GM12891 (cell line): ENCODE results near the gene RASSF8. TPM values are rescaled to one million over a fixed set of nuclear protein-coding genes. Genes with fewer than 3 reads are reported as not detected.

Experiments used
- DNase-seq: peaks from one replicate; pipeline ENCODE4 v3.0.0; 2011; ENCODE audit warnings: low spot score; ENCODE audit not compliant: insufficient read length
- FAIRE-seq: peaks from 2 replicates; lab custom pipeline; 2011; peaks lifted over from hg19 to GRCh38; lab: Jason Lieb, UNC
- PAX5 ChIP-seq: IDR thresholded peaks from 2 replicates; pipeline ENCODE4 v1.6.1; 2011; ENCODE audit warnings: low read length, moderate library complexity, mild to moderate bottlenecking; ENCODE audit not compliant: insufficient read depth, severe bottlenecking
- POLR2A ChIP-seq: IDR thresholded peaks from 2 replicates; pipeline ENCODE4 v1.6.1; 2011; ENCODE audit warnings: low read depth, low read length, control low read depth
- POLR2AphosphoS5 ChIP-seq: IDR thresholded peaks from 2 replicates; pipeline ENCODE4 v1.6.1; 2011; ENCODE audit warnings: low read depth, low read length, control low read depth
- POU2F2 ChIP-seq: IDR thresholded peaks from 2 replicates; pipeline ENCODE4 v1.6.1; 2011; ENCODE audit warnings: low read depth, mild to moderate bottlenecking, control low read depth, low read length, moderate library complexity
- SPI1 ChIP-seq: IDR thresholded peaks from 2 replicates; pipeline ENCODE4 v1.6.1; 2011; ENCODE audit warnings: low read depth, low read length, control low read depth
- TAF1 ChIP-seq: IDR thresholded peaks from 2 replicates; pipeline ENCODE4 v1.6.1; 2011; ENCODE audit warnings: low read depth, low read length, control low read depth
- polyA plus RNA-seq: library from polyadenylated mRNA; unstranded; fragments of >200 nt; gene quantifications from one replicate; pipeline ENCODE4 v1.2.1, GENCODE V29; 2012; ENCODE audit warnings: low read depth, missing spikeins, inconsistent platforms; ENCODE audit not compliant: missing spikeins

Gene RASSF8
- polyA plus RNA-seq: 0.08 TPM

- peak; percentile 48 for DNase-seq
- TF ChIP-seq POU2F2: no peak
- no peak for TF ChIP-seq POLR2AphosphoS5
- no peak for TF ChIP-seq TAF1
- no peak for TF ChIP-seq POLR2A
- no peak for TF ChIP-seq PAX5
- no peak for TF ChIP-seq SPI1
- peak; percentile 33 for FAIRE-seq
These were observed at the start of gene RASSF8 for GRCh38 chr12:25958428-25959070. Gene RASSF8, plus strand, starts transcription at chr12:25958682. Its CDS starts 96,662 bp downstream, at chr12:26055344.

- FAIRE-seq: no peak
- TF ChIP-seq POLR2AphosphoS5 (no peak), POU2F2 (no peak), SPI1 (no peak), TAF1 (no peak), PAX5 (no peak), POLR2A (no peak)
- no peak for DNase-seq
These were observed 43.9 kb upstream of the RASSF8 start for GRCh38 chr12:25914551-25914950.

GRCh38 chr12:25924491-25925001 is 33.9 kb upstream of the RASSF8 start:
- DNase-seq: no peak
- FAIRE-seq: no peak
- TF ChIP-seq POLR2A (no peak), POU2F2 (no peak), POLR2AphosphoS5 (no peak), PAX5 (no peak), SPI1 (no peak), TAF1 (no peak)

GRCh38 chr12:25925064-25925463 is 33.4 kb upstream of the RASSF8 start:
- no peak for FAIRE-seq
- DNase-seq: no peak
- TF ChIP-seq SPI1: no peak
- TF ChIP-seq POU2F2: no peak
- TF ChIP-seq PAX5: no peak

GRCh38 chr12:25926536-25926935 is 31.9 kb upstream of the RASSF8 start:
- no peak for DNase-seq
- TF ChIP-seq TAF1 (no peak), PAX5 (no peak), POU2F2 (no peak), POLR2AphosphoS5 (no peak), POLR2A (no peak), SPI1 (no peak)
- FAIRE-seq: no peak

- DNase-seq (no peak), FAIRE-seq (no peak)
- TF ChIP-seq PAX5: no peak
- TF ChIP-seq SPI1: no peak
- no peak for TF ChIP-seq POU2F2
- TF ChIP-seq POLR2AphosphoS5: no peak
- TF ChIP-seq TAF1: no peak
- TF ChIP-seq POLR2A: no peak
These were observed 29.3 kb upstream of the RASSF8 start for GRCh38 chr12:25929142-25929541.

GRCh38 chr12:25932971-25933370 is 25.5 kb upstream of the RASSF8 start:
- no peak for TF ChIP-seq PAX5
- TF ChIP-seq SPI1: no peak
- no peak for TF ChIP-seq POLR2A
- no peak for FAIRE-seq
- no peak for DNase-seq

- DNase-seq (no peak), FAIRE-seq (no peak)
- no peak for TF ChIP-seq POU2F2
- TF ChIP-seq POLR2AphosphoS5: no peak
- TF ChIP-seq PAX5: no peak
- no peak for TF ChIP-seq TAF1
- no peak for TF ChIP-seq POLR2A
- no peak for TF ChIP-seq SPI1
These were observed 24.0 kb upstream of the RASSF8 start for GRCh38 chr12:25934456-25934855.

- DNase-seq (no peak), FAIRE-seq (no peak)
- TF ChIP-seq POLR2AphosphoS5: no peak
- TF ChIP-seq PAX5: no peak
- TF ChIP-seq SPI1: no peak
- TF ChIP-seq POU2F2: no peak
- TF ChIP-seq TAF1: no peak
- no peak for TF ChIP-seq POLR2A
These were observed 22.9 kb upstream of the RASSF8 start for GRCh38 chr12:25935355-25936144.

- FAIRE-seq (no peak), DNase-seq (no peak)
- TF ChIP-seq POU2F2 (no peak), POLR2AphosphoS5 (no peak), TAF1 (no peak), POLR2A (no peak), PAX5 (no peak), SPI1 (no peak)
These were observed 21.4 kb upstream of the RASSF8 start for GRCh38 chr12:25937096-25937495.
